GM18867 (cell line): ENCODE results near the gene HTRA3.

Experiments used
- ATAC-seq: cut with Tn5 transposase; IDR thresholded peaks from one replicate; pipeline ENCODE4 v1.9.1; 2021; ENCODE audit warnings: mild to moderate bottlenecking, moderate library complexity; ENCODE audit not compliant: unreplicated experiment

The HTRA3 gene

GRCh38 chr4:8306511-8307021, 37.0 kb downstream of the HTRA3 start:
- no peak for ATAC-seq

- no peak for ATAC-seq
These were observed 37.6 kb downstream of the HTRA3 start for GRCh38 chr4:8307121-8307520.

GRCh38 chr4:8307714-8308113, 38.2 kb downstream of the HTRA3 start:
- no peak for ATAC-seq

- no peak for ATAC-seq
These were observed 38.6 kb downstream of the HTRA3 start for GRCh38 chr4:8308144-8308543.

- no peak for ATAC-seq
These were observed 39.6 kb downstream of the HTRA3 start for GRCh38 chr4:8308856-8309771.

GRCh38 chr4:8310306-8310705, 40.8 kb downstream of the HTRA3 start:
- no peak for ATAC-seq

- no peak for ATAC-seq
These were observed 41.8 kb downstream of the HTRA3 start for GRCh38 chr4:8311101-8312068.

- ATAC-seq, result no peak
These were observed 42.5 kb downstream of the HTRA3 start for GRCh38 chr4:8312069-8312445.

GRCh38 chr4:8312976-8313375, 43.4 kb downstream of the HTRA3 start:
- ATAC-seq, result no peak

GRCh38 chr4:8314691-8315255, 45.2 kb downstream of the HTRA3 start:
- no peak for ATAC-seq

GRCh38 chr4:8315435-8316250, 46.1 kb downstream of the HTRA3 start:
- no peak for ATAC-seq

GRCh38 chr4:8316251-8316771, 46.8 kb downstream of the HTRA3 start:
- ATAC-seq, result no peak

GRCh38 chr4:8316911-8317351, 47.4 kb downstream of the HTRA3 start:
- ATAC-seq, result no peak

GRCh38 chr4:8317474-8317873, 47.9 kb downstream of the HTRA3 start:
- ATAC-seq, result no peak

GRCh38 chr4:8318509-8318908, 49.0 kb downstream of the HTRA3 start:
- no peak for ATAC-seq

- no peak for ATAC-seq
These were observed 49.5 kb downstream of the HTRA3 start for GRCh38 chr4:8319061-8319460.

- ATAC-seq, result no peak
These were observed 50.3 kb downstream of the HTRA3 start for GRCh38 chr4:8319731-8320385.

- no peak for ATAC-seq
These were observed 50.8 kb downstream of the HTRA3 start for GRCh38 chr4:8320386-8320750.

GRCh38 chr4:8321220-8321619, 51.7 kb downstream of the HTRA3 start:
- ATAC-seq, result no peak
